Osteocyte (in vitro differentiated cells): Measurements from ENCODE around the gene GBP1. TPM values are rescaled to one million over a fixed set of nuclear protein-coding genes. Genes with fewer than 3 reads are reported as not detected.
A peak's percentile ranks its signal among the peaks of the same experiment; 100 is the strongest.

Source experiments
- DNase-seq: peaks from one replicate; pipeline ENCODE4 v3.0.0; 2021; ENCODE audit warnings: mixed read lengths; ENCODE audit not compliant: unreplicated experiment; ENCODE audit errors: extremely low spot score
- H3K27ac Mint-ChIP-seq: one replicate; pipeline ENCODE4 v1.8.0; 2021; ENCODE audit warnings: mild to moderate bottlenecking, mixed read lengths; ENCODE audit not compliant: unreplicated experiment
- H3K27me3 Mint-ChIP-seq: one replicate; pipeline ENCODE4 v1.8.0; 2021; ENCODE audit warnings: mixed read lengths; ENCODE audit not compliant: unreplicated experiment
- H3K36me3 Mint-ChIP-seq: one replicate; pipeline ENCODE4 v1.8.0; 2021; ENCODE audit warnings: mixed read lengths; ENCODE audit not compliant: unreplicated experiment
- H3K4me1 Mint-ChIP-seq: one replicate; pipeline ENCODE4 v1.8.0; 2021; ENCODE audit warnings: mixed read lengths; ENCODE audit not compliant: unreplicated experiment
- H3K4me3 Mint-ChIP-seq: one replicate; pipeline ENCODE4 v1.8.0; 2021; ENCODE audit warnings: mild to moderate bottlenecking, moderate library complexity, mixed read lengths; ENCODE audit not compliant: unreplicated experiment
- H3K9me3 Mint-ChIP-seq: one replicate; pipeline ENCODE4 v1.8.0; 2021; ENCODE audit warnings: mixed read lengths; ENCODE audit not compliant: unreplicated experiment
- CTCF ChIP-seq: fragments of 200-600 bp; sonication (generic); IDR thresholded peaks from 2 replicates; pipeline ENCODE4 v1.5.0; 2021; ENCODE audit warnings: antibody characterized with exemption, mild to moderate bottlenecking, moderate library complexity
- long read RNA-seq: library from polyadenylated mRNA; unstranded; transcript quantifications from one replicate; pipeline ENCODE4 v2.0.0, GENCODE V29; 2021
- total RNA-seq: library from RNA; stranded (reverse); gene quantifications from 2 replicates; pipeline ENCODE4 v1.2.1, GENCODE V29; 2021

Gene GBP1, protein sequence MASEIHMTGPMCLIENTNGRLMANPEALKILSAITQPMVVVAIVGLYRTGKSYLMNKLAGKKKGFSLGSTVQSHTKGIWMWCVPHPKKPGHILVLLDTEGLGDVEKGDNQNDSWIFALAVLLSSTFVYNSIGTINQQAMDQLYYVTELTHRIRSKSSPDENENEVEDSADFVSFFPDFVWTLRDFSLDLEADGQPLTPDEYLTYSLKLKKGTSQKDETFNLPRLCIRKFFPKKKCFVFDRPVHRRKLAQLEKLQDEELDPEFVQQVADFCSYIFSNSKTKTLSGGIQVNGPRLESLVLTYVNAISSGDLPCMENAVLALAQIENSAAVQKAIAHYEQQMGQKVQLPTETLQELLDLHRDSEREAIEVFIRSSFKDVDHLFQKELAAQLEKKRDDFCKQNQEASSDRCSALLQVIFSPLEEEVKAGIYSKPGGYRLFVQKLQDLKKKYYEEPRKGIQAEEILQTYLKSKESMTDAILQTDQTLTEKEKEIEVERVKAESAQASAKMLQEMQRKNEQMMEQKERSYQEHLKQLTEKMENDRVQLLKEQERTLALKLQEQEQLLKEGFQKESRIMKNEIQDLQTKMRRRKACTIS
- total RNA-seq: 24.4 and 26.3 TPM in 2 replicates
- long read RNA-seq, transcript GBP1-201 (11 exons, 3,035 nt): major isoform, 180 of 285 reads
- long read RNA-seq, partial matches to known transcripts: 93 of 285 reads
- long read RNA-seq, other reads (novel, unspliced or antisense): 11 of 285 reads

DNA sequence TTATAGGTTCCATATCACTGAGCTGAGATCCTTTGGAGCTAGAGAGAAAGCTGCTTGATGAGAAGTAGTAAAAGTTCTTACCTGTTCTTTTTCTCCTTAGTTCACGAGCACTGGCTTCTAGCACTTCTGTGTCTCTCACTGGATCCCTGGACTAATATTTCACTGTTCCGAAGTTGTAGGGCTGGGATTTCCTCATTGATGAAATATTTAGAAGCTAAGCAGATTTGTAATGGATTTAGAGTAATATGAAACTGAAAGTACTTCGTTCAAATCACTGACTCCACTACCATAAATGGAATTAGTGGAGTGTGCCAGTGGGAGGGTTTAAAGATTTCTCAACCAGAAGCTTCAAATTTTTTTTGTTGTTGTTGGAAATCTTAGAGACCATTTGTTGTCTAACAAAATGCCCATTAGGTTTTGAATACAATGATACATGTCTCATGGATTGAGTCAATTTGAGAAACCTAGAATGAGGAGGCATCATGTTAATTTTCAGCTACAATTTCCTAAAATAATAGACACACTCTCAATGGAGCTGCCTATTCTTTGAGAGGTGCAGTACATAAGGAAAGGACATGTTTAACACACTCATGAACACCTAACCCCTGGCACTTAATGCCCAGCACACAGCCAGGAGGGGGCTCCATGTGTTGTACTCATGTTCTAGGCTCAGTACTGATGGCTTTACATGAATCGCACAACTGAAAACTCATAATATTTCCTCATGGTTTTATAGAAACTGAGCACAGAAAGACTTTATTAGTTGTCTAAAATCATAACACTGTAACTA, at the start of gene GBP1:
GBP1 (minus strand) TSS at position 130 of the 790 bp plus-strand sequence. CDS start 1,974 bp downstream, outside the sequence.
- Mint-ChIP-seq H3K9me3 (no peaks in the 10 kb centered on the region), H3K27me3 (no peaks in the 10 kb centered on the region), H3K27ac (peak within 1 kb of the TSS; percentile 89), H3K4me3 (peak within 1 kb of the TSS; percentile 79), H3K36me3 (peaks cover 11% of the 10 kb centered on the region), H3K4me1 (peaks cover 48% of the 10 kb centered on the region)
- DNase-seq: no peak
- TF ChIP-seq CTCF: no peak

DNA sequence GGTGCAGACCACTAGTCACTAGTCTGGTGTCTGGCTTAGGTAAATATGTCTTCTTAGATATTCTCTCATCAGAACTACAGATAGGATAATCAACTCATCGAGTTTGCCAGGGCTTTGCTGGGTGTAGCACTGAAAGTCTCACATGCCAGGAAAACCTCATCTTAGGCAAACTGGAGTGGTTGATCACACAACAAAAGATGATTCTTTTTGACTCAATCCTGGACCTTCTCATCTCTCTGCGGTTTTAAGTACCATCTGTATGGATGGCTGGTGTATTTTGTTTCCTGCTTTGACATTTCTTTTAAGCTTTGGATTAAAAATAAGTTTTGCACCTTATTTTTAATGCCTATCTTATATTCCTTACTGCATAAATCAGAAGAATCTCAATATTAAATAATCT, 49.7 kb upstream of the GBP1 start:
- no peaks in the 10 kb centered on the region for H3K4me1 Mint-ChIP-seq
- H3K27me3 Mint-ChIP-seq: peaks cover 20% of the 10 kb centered on the region
- H3K36me3 Mint-ChIP-seq: no peaks in the 10 kb centered on the region
- TF ChIP-seq CTCF: no peak
- DNase-seq: no peak
- H3K27ac Mint-ChIP-seq: no peak overlapping the region
- no peaks in the 10 kb centered on the region for H3K9me3 Mint-ChIP-seq
- H3K4me3 Mint-ChIP-seq: no peak overlapping the region

DNA sequence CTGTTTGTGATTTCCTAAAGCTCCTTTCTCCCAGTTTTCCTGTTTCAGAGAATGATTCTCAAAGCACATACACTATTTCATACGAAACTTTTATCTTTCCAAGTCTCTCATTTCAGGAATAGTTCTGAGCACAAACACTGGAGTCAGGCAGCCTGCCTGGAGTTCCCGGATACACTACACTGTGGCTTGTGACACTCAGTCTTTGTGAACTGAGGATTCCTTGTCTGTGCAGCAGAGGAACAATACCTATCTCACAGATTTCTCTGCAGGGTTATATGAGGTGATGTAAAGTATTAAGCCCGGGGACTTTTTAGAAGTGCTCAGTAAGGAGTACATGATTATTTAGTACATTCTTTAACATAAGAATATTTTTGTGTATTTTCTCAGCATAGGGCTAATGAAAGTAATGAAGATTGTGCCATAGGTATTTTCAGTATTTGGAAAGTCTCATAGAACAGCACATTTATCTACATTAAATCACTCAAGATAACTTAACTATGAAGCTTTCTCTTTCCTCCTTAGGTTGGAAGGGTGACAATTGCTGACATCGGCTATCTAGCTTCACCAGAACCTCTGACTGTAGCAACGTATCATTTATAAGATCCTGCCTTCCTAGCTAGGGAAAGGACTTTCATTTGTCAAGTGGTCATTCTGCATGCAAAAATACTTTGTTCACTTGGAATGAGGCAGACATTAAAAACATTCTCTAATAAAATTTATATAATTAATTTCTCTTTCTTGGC, 48.0 kb upstream of the GBP1 start:
- Mint-ChIP-seq H3K27me3 (peaks cover 20% of the 10 kb centered on the region), H3K27ac (no peak overlapping the region), H3K9me3 (no peaks in the 10 kb centered on the region), H3K4me1 (no peaks in the 10 kb centered on the region), H3K4me3 (no peak overlapping the region), H3K36me3 (no peaks in the 10 kb centered on the region)
- no peak for TF ChIP-seq CTCF
- DNase-seq: no peak

- H3K27ac Mint-ChIP-seq: no peak overlapping the region
- peaks cover 13% of the 10 kb centered on the region for H3K27me3 Mint-ChIP-seq
- TF ChIP-seq CTCF: no peak
- no peaks in the 10 kb centered on the region for H3K9me3 Mint-ChIP-seq
- no peaks in the 10 kb centered on the region for H3K4me1 Mint-ChIP-seq
- no peak for DNase-seq
- no peak overlapping the region for H3K4me3 Mint-ChIP-seq
- H3K36me3 Mint-ChIP-seq: no peaks in the 10 kb centered on the region
Measured at GRCh38 chr1:89104687-89105086, 39.7 kb upstream of the GBP1 start.
